ENCODE results near the gene CRIM1. TPM values are rescaled to one million over a fixed set of nuclear protein-coding genes. Genes with fewer than 3 reads are reported as not detected.
A peak's percentile ranks its signal among the peaks of the same experiment; 100 is the strongest.

CRIM1 gene
- total RNA-seq, 1 experiment from 2014 or later: 21.7 TPM

- no peak for DNase-seq (ENCODE audit: low spot score)
Observed at GRCh38 chr2:36394804-36395203, 39.2 kb downstream of the CRIM1 start.

DNA sequence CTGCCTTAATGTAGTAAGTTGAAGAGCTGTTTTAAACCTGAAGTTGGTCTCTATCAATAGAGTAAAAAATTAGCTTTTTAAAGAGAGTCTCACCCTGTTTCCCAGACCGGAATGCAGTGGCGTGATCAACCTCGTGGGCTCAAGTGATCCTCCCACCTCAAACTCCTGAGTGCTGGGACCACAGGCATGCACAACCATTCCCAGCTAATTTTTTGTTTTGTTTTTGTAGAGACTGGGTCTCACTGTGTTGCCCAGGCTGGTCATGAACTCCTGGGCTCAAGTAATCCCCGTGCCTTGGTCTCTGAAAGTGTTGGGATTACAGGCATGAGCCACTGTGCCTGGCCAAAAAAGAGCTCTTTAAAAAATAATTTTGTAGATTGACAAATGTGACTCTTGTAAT is 40.3 kb downstream of the CRIM1 start:
- no peak for DNase-seq (ENCODE audit: low spot score)

DNA sequence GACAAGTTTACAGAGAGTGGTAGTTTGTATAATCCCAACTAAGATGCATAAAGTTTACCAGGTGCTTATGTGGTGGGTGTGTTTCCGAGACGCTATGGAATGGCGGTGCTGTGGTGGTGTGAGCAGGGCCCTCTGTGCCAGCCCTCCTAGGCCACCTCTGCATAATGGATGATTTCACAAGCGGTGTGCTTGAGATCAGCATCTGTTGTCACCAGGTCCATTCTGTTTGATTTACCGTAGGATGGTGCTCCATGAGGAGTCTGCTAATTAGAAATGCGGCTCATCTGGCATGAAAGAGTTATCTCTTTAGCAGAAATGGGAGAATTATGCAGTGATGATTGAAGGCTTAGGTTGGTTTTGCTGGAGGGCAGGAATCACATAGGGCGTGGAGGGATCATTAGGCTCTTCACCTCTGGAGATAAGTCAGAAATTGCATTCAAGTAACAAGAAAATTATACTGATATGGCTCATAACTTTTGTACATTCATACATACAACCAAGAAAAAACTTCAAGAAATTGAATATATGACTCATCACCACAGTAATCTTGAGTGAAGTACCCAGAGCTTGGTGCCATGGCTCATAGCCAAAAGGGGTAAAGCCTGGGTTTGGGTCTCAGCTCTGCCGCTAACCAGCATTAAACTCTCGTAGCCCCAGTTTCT is 41.4 kb downstream of the CRIM1 start:
- no peak for DNase-seq (ENCODE audit: low spot score)

DNA sequence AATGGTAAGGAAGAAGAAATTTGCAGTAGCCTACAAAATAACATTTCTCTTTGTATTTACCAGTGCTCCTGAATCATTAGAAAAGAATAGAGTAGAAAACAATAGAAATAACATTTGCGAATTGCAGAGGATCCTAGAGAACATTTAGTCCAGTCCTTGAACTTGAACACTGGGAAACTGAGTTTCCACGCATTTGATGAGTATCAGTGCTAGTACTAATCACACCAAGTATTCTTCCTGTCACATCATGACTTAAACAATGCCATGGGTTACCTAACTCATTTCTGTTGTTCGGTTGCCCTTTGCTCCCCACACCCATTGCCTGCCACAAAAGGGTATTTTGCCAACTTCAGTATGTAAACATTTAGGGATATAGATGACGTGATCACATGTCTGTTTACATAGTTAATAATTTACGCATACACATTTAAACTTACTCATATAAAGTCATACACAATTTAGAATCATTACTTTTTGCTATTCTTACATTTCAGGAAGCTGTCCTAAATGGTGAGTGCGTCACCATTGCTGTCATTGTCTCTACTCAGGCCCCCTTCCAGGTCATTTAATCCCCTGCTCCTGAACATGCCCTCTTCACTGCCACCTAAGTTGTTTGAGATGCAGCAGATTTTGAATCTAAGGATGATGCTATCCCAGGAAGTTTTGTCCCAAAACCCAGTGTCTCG is 42.3 kb downstream of the CRIM1 start:
- peak; percentile 58 for DNase-seq (ENCODE audit: low spot score)

DNA sequence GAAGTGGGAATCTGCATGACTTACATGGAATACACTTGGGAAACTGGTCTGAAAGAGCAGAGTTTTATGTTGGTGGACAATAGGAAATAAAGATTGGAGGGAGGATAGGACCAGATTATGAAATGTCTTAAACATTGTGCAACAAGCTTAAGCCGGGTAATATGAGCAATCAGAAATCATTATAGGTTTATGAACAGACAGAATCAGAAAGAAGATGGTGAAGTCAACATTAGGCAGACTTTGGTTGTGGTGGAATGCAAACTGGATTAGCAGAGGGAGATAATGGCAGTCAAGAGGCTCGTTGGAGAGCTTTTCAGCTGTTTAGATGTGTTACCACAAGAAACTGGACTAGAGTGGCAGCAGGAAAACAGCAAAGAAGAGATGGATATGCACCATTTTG is 43.5 kb downstream of the CRIM1 start:
- no peak for DNase-seq (ENCODE audit: low spot score)

DNA sequence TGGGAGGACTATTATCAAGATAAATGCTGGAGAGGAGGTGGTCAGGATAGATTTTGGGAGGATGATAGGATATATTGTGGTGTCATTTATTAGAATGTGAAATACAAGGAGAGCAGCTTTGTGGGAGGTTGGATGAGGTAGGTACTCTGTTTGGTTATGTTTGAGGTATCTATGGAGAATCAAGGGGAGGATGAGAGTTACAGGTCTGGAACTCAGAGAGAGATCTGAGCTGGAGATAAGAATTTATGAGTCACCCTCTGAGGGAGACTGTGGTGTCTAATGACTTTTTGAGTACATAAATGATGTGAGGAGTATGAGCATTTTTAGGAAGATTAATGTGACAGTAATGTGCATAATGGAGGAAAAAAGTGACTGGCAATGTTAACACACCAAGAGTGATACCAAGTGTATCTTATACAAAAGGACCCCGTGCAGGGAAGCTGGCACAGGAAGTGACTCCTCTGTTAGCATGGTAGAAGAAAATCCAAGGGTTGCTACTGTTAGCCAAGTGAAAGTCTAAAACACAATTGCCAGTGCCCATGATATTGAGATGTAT is 48.2 kb downstream of the CRIM1 start:
- peak; percentile 55 for DNase-seq (ENCODE audit: low spot score)

- DNase-seq (ENCODE audit: low spot score): no peak
Observed at GRCh38 chr2:36404318-36404717, 48.7 kb downstream of the CRIM1 start.

DNA sequence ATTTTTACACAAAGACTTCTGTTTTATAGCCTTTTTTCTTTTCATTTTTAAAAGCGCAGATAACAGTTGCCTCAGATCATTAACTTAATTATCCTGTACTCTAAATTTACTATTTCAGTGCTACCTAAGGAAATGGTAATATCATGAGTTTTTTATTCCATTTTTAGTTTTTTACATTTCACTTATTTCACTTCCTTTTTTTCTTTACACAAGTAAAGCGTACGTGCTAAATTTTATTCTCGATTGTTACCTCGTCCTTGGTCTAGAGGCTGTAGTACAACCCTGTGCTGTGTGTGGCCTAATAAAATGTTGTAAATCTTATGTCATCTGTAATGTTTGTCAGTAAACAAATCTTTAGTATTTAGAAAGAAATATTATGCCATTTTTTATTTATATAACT is 49.2 kb downstream of the CRIM1 start:
- no peak for DNase-seq (ENCODE audit: low spot score)

GRCh38 chr2:36405183-36405582 is 49.6 kb downstream of the CRIM1 start:
- DNase-seq (ENCODE audit: low spot score): no peak

DNA sequence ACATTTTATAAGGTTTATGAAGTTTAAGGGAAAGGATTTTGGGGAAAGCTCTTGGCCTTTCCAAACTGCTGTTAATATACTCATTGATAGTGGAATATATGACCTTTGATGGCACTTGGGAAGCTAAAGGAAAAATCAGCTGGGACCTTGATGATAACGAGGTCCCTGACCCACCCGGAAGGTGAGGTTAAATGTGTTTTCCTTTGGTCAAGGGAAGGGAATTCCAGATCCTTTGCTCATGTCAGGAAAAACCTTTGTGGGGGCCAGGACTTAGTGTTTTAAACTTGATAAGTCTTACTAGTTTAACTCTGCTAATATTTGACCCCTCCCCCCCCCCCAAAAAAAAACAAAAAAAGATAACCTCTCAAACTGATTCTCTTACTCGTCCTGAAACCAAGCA is 50.7 kb downstream of the CRIM1 start:
- no peak for DNase-seq (ENCODE audit: low spot score)

DNA sequence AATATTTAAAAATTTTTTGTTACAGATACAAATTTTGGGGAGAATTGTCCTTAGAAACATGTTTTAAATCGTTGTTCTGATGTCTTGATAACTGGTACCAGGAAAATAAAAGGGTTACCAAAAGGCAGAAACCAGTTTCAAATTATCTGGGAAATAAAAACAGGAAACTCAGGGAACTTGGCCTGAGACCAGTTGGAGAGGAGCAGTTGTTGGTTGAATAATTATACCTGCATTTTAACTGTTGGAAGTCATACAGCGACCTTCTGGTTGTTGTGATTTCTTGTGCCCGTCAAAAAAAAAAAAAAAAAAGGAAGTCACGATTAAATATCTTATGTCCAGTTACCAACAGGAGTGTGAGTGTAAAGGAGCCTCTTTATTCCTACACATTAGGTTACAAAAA is 51.8 kb downstream of the CRIM1 start:
- DNase-seq (ENCODE audit: low spot score): no peak

DNA sequence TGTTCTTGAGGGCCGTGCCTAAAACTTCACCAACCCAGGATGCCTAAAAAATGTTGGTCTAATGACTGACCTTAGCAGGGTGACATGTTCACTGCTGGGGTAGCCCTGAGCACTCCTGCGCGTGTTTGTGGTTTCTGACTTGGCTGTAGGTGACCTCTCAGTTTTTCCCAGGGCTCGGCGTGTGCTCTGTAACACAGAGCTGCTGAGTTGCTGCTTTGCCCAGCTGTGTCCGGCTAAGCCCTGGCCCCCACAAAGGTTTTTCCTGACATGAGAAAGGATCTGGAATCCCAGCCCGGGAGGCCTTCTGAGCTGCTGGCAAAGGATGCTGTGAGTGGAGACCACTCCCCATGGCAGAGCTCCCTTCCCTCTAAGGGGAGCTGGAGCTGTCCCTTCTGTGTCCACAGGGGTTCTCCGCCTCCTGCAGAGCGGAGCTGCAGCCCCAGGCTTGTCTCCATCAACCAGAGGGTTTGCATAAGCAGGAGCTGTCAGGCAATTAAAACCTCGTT is 52.7 kb downstream of the CRIM1 start:
- DNase-seq (ENCODE audit: low spot score): no peak

- DNase-seq (ENCODE audit: low spot score): no peak
Observed at GRCh38 chr2:36409335-36409734, 53.8 kb downstream of the CRIM1 start.

DNA sequence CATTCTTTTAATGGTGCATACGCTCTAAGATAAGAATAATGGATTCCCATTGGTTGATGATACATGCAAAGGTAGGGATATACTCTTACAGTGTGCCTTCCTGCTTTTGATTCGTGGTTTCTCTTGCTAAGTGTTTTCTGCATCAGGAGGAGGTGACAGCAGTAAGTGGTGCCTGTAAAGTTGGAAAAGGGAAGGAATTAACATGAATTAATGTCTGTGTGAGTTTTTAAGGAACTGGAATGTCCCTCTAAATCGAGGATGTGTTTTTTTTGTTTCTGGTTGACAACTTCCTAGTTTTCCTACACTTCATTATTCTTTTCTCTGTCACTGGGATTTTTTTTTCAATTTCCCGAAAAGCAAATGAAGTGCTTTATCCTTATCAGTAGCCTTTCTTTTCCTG is 54.4 kb downstream of the CRIM1 start:
- no peak for DNase-seq (ENCODE audit: low spot score)

GRCh38 chr2:36410681-36411080 is 55.1 kb downstream of the CRIM1 start:
- no peak for DNase-seq (ENCODE audit: low spot score)

DNA sequence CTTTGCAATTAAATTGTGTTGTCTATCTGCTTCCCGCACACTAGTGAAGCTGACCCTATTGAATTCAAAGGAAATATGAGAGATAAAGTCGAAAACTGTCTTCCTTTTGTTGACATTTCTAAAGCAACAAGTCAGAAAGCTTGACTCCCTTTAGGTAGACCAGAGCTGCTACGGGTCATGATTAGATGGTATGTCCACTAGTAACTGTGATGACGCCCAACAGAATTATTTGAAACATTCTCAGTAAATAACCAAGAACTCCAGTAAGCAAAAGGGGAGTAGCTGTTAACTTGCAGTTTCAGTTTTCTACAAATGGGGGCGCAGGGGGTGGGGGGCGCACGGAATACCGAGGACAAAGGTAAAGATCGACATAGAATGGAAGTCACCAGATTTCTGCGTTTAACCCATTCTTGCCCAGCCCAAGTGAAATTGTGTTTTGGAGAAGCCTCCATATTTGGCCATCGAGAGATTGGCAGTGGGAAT is 56.4 kb downstream of the CRIM1 start:
- DNase-seq (ENCODE audit: low spot score): no peak

DNA sequence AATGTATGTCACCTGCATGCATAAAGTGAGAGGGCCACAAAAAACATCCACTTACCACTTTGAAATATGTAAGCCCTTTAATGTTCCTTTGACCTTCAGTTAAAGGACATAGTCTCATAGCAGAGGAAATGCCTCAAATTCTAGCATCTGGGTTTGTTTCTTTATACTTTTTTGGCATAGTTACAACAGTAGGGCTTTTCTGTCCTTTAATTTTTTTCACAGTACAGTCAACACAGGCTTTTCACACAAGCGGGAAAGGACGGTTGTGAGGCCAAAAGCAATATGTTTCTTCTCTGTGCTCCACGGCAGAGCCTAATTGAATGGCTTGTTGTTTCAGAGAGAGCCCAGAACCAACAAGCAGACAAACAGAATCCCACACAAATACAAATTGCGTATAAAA is 57.6 kb downstream of the CRIM1 start:
- no peak for DNase-seq (ENCODE audit: low spot score)

- DNase-seq (ENCODE audit: low spot score): no peak
Observed at GRCh38 chr2:36414307-36414706, 58.7 kb downstream of the CRIM1 start.

GRCh38 chr2:36415381-36416022 is 59.9 kb downstream of the CRIM1 start:
- no peak for DNase-seq (ENCODE audit: low spot score)

DNA sequence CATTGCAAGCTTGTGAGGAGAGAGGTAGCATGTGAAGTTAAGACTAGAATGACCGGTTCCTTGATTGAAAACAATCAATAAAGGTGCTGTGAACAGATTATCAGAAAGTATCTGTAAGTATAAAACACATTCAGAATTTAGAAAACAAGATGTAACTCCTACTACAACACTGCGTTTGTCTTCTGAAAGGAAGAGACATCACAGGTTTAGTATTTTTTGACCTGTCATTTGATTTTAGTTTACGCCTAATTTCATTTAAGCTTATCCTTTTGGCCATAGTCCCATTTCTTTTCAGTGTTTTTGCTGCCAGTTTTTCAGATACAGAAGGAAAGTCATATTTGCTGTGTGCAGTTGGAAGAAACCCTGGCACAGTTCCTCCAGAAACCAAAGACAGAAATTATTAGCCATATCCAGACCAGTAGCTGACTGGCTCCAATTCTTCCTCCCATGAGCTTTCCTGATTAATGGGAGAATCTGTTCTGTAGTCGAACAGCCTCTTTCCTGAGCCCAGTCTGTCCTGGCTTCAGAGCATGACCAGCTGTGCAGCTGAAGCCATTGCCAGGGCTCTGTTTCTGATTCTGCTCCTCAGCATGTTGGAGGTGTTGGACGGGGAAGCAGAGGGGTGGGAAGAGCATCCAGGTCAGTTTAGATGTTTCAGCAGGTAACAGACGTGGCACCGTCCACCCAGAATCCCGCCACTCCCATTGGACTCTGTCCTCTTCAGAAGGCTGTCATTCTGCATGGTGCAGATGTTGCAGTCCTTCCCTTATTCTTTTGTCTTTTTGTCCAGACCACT is 61.0 kb downstream of the CRIM1 start:
- no peak for DNase-seq (ENCODE audit: low spot score)

- no peak for DNase-seq (ENCODE audit: low spot score)
Observed at GRCh38 chr2:36420569-36421181, 65.1 kb downstream of the CRIM1 start.

All from HT-29 (cell line).